Spinal cord (tissue), 10 donors: ENCODE measurements around the gene TIMP2. TPM values are rescaled to one million over a fixed set of nuclear protein-coding genes. Genes with fewer than 3 reads are reported as not detected.
"Not testable (repeated sequence)": the region's sequence is repeated elsewhere in the genome, so short reads cannot be mapped to it uniquely, and the experiment has no call there.

Source experiments
- DNase-seq, 6 donors: peaks; one replicate each; pipeline versions ENCODE4 v3.0.0 to v3.0.0-alpha.2; 2013 to 2015; ENCODE audit warnings: low spot score in 6 of 6, low read depth in 4 of 6
- H3K27ac ChIP-seq: one replicate; pipeline ENCODE4 v1.5.1; 2013; ENCODE audit warnings: low read depth, low read length, control low read depth
- H3K27me3 ChIP-seq: one replicate; pipeline ENCODE4 v1.6.1; 2013; ENCODE audit warnings: low read length; ENCODE audit not compliant: control insufficient read depth, insufficient read depth
- H3K36me3 ChIP-seq: one replicate; pipeline ENCODE4 v1.6.1; 2013; ENCODE audit warnings: low read length; ENCODE audit not compliant: control insufficient read depth, insufficient read depth
- H3K4me1 ChIP-seq: one replicate; pipeline ENCODE4 v1.6.1; 2013; ENCODE audit warnings: low read length; ENCODE audit not compliant: control insufficient read depth, insufficient read depth
- H3K4me3 ChIP-seq: one replicate; pipeline ENCODE4 v1.5.1; 2013; ENCODE audit warnings: low read depth, low read length, control low read depth
- H3K9me3 ChIP-seq: one replicate; pipeline ENCODE4 v1.6.1; 2013; ENCODE audit warnings: low read length; ENCODE audit not compliant: control insufficient read depth, insufficient read depth
- WGBS: methylation state at CpG from one replicate; pipeline ENCODE4 v1.1.5; 2013; ENCODE audit warnings: missing lambda C conversion rate; ENCODE audit not compliant: insufficient coverage; 5-methylcytosine and 5-hydroxymethylcytosine counted together
- polyA plus RNA-seq, 2 donors: library from polyadenylated mRNA; unstranded; fragments of 120-200 nt; gene quantifications; one replicate each; pipeline ENCODE4 v1.2.1, GENCODE V29; 2013; ENCODE audit not compliant: insufficient read length in 2 of 2
- total RNA-seq, 2 donors: library from RNA; depleted of rRNA in 1 of 2; stranded (reverse); fragments of 120-200 nt in 1 of 2; fragments of >200 nt in 1 of 2; gene quantifications; one replicate each; pipeline versions ENCODE4 v1.2.3 to v1.2.4, GENCODE V29; 2013 to 2014
- donor health status: healthy.

TIMP2 gene
- total and polyA plus RNA-seq, 4 donors = 139 to 417 (median 288) TPM

- Histone ChIP-seq H3K27ac (no peak overlapping the region), H3K9me3 (no peaks in the 10 kb centered on the region), H3K4me1 (peaks cover 11% of the 10 kb centered on the region), H3K4me3 (no peak overlapping the region), H3K27me3 (no peaks in the 10 kb centered on the region), H3K36me3 (peaks cover 53% of the 10 kb centered on the region)
- 88% methylated on average over 3 of the region's 7 CpGs for WGBS
- DNase-seq = no peak
These were observed 56.8 kb downstream of the TIMP2 start for GRCh38 chr17:78868391-78868790.

- DNase-seq, H3K27me3 ChIP-seq, H3K4me3 ChIP-seq, H3K9me3 ChIP-seq, H3K27ac ChIP-seq, H3K4me1 ChIP-seq: not testable (repeated sequence)
- peaks cover 45% of the 10 kb centered on the region for H3K36me3 ChIP-seq
- WGBS = 100% methylated on average over 1 of the region's 3 CpGs
These were observed 58.1 kb downstream of the TIMP2 start for GRCh38 chr17:78867046-78867445.

- H3K36me3 ChIP-seq = peaks cover 33% of the 10 kb centered on the region
- H3K4me3 ChIP-seq = no peak overlapping the region
- DNase-seq = peak in 4 of 6 donors; percentile 66 to 92 (median 82)
- peaks cover 7% of the 10 kb centered on the region for H3K4me1 ChIP-seq
- no peaks in the 10 kb centered on the region for H3K27me3 ChIP-seq
- H3K27ac ChIP-seq = no peak overlapping the region
- WGBS = 19% methylated on average over 12 of the region's 19 CpGs
- H3K9me3 ChIP-seq = no peaks in the 10 kb centered on the region
These were observed 59.4 kb downstream of the TIMP2 start for GRCh38 chr17:78865682-78866390.

GRCh38 chr17:78864117-78864516 lies 61.1 kb downstream of the TIMP2 start:
- no peaks in the 10 kb centered on the region for H3K9me3 ChIP-seq
- no CpG with 5 or more reads among the region's 1 CpG for WGBS
- H3K27me3 ChIP-seq = no peaks in the 10 kb centered on the region
- peaks cover 7% of the 10 kb centered on the region for H3K4me1 ChIP-seq
- H3K27ac ChIP-seq = no peak overlapping the region
- no peak for DNase-seq
- H3K4me3 ChIP-seq = no peak overlapping the region
- H3K36me3 ChIP-seq = peaks cover 20% of the 10 kb centered on the region

GRCh38 chr17:78862073-78863023 lies 62.8 kb downstream of the TIMP2 start:
- Histone ChIP-seq H3K9me3 (no peaks in the 10 kb centered on the region), H3K36me3 (peaks cover 17% of the 10 kb centered on the region), H3K4me1 (peaks cover 7% of the 10 kb centered on the region), H3K27ac (no peak overlapping the region), H3K27me3 (no peaks in the 10 kb centered on the region), H3K4me3 (no peak overlapping the region)
- DNase-seq = no peak
- 95% methylated on average over 10 of the region's 17 CpGs for WGBS

- Histone ChIP-seq H3K36me3 (peaks cover 24% of the 10 kb centered on the region), H3K9me3 (no peaks in the 10 kb centered on the region), H3K4me1 (peaks cover 7% of the 10 kb centered on the region), H3K27me3 (no peaks in the 10 kb centered on the region), H3K4me3 (no peak overlapping the region), H3K27ac (no peak overlapping the region)
- no CpG with 5 or more reads among the region's 4 CpGs for WGBS
- no peak for DNase-seq
These were observed 64.0 kb downstream of the TIMP2 start for GRCh38 chr17:78861229-78861628.

GRCh38 chr17:78859051-78859450 lies 66.1 kb downstream of the TIMP2 start:
- WGBS = 92% methylated on average over 4 of the region's 4 CpGs
- Histone ChIP-seq H3K27ac (no peak overlapping the region), H3K4me3 (no peak overlapping the region), H3K36me3 (peaks cover 41% of the 10 kb centered on the region), H3K4me1 (peaks cover 3% of the 10 kb centered on the region), H3K27me3 (no peaks in the 10 kb centered on the region), H3K9me3 (no peaks in the 10 kb centered on the region)
- no peak for DNase-seq

- 97% methylated on average over 14 of the region's 14 CpGs for WGBS
- Histone ChIP-seq H3K4me1 (peaks cover 3% of the 10 kb centered on the region), H3K27ac (no peak overlapping the region), H3K4me3 (no peak overlapping the region), H3K27me3 (no peaks in the 10 kb centered on the region), H3K9me3 (no peaks in the 10 kb centered on the region), H3K36me3 (peaks cover 51% of the 10 kb centered on the region)
- no peak for DNase-seq
These were observed 67.9 kb downstream of the TIMP2 start for GRCh38 chr17:78857266-78857665.

- DNase-seq = no peak
- Histone ChIP-seq H3K4me1 (peaks cover 3% of the 10 kb centered on the region), H3K27me3 (no peaks in the 10 kb centered on the region), H3K36me3 (peaks cover 59% of the 10 kb centered on the region), H3K27ac (no peak overlapping the region), H3K9me3 (no peaks in the 10 kb centered on the region), H3K4me3 (no peak overlapping the region)
- WGBS = 96% methylated on average over 24 of the region's 25 CpGs
These were observed 69.5 kb downstream of the TIMP2 start for GRCh38 chr17:78855561-78856165.
